Caco-2 (cell line): ENCODE results near the gene OR56B4. TPM values are rescaled to one million over a fixed set of nuclear protein-coding genes. Genes with fewer than 3 reads are reported as not detected.
A peak's percentile ranks its signal among the peaks of the same experiment; 100 is the strongest.
"Not testable (repeated sequence)": the region's sequence is repeated elsewhere in the genome, so short reads cannot be mapped to it uniquely, and the experiment has no call there.

ENCODE experiments used
- BruUV-seq: library from RNA; stranded (reverse); fragments of 400-500 nt; replicated peaks from 2 replicates; lab custom pipeline; 2021; lab: Mats Ljungman, UMichigan
- CTCF ChIA-PET: fragments of 300-600 bp; sonication (Branson Sonifier 250); formaldehyde crosslinking; loops from one replicate; lab custom pipeline; 2022; ENCODE audit warnings: antibody characterized with exemption; lab: Charles Lee
- POLR2A ChIA-PET: fragments of 300-600 bp; sonication (Branson Sonifier 250); formaldehyde crosslinking; loops from one replicate; lab custom pipeline; 2022; ENCODE audit warnings: antibody characterized with exemption; lab: Charles Lee
- DNase-seq, 2 experiments: peaks; one replicate each; pipeline versions ENCODE4 v3.0.0 to v3.0.0-alpha.2; 2020 to 2022
- H3K27me3 ChIP-seq: replicated peaks from 2 replicates; pipeline ENCODE4 v1.6.0; 2011; ENCODE audit warnings: low read length; ENCODE audit not compliant: control insufficient read depth, insufficient read depth
- H3K36me3 ChIP-seq: 2 replicates; pipeline ENCODE4 v1.5.1; 2011; ENCODE audit warnings: low read length; ENCODE audit not compliant: control insufficient read depth, insufficient read depth
- H3K4me1 ChIP-seq: fragments of 250-450 bp; sonication (Bioruptor Pico); 2 replicates; pipeline ENCODE4 v1.5.1; 2020; ENCODE audit warnings: mild to moderate bottlenecking
- H3K4me3 ChIP-seq: 2 replicates; pipeline ENCODE4 v1.5.1; 2011; ENCODE audit warnings: low read depth, mild to moderate bottlenecking, control low read depth, low read length
- H3K9me3 ChIP-seq: fragments of 250-450 bp; sonication (Bioruptor Pico); 2 replicates; pipeline ENCODE4 v1.5.1; 2020; ENCODE audit warnings: mild to moderate bottlenecking, moderate library complexity
- H3K27ac Mint-ChIP-seq: one replicate; pipeline ENCODE4 v1.8.0; 2022; ENCODE audit warnings: mixed read lengths; ENCODE audit not compliant: unreplicated experiment
- H3K27me3 Mint-ChIP-seq: one replicate; pipeline ENCODE4 v1.8.0; 2022; ENCODE audit warnings: mixed read lengths; ENCODE audit not compliant: insufficient read depth, unreplicated experiment
- H3K36me3 Mint-ChIP-seq: one replicate; pipeline ENCODE4 v1.8.0; 2022; ENCODE audit warnings: mild to moderate bottlenecking, mixed read lengths; ENCODE audit not compliant: insufficient read depth, unreplicated experiment
- H3K4me1 Mint-ChIP-seq: one replicate; pipeline ENCODE4 v1.8.0; 2022; ENCODE audit warnings: low read depth, mixed read lengths; ENCODE audit not compliant: unreplicated experiment
- H3K4me3 Mint-ChIP-seq: one replicate; pipeline ENCODE4 v1.8.0; 2022; ENCODE audit warnings: mild to moderate bottlenecking, moderate library complexity, mixed read lengths; ENCODE audit not compliant: unreplicated experiment
- H3K9me3 Mint-ChIP-seq: one replicate; pipeline ENCODE4 v1.8.0; 2022; ENCODE audit warnings: mixed read lengths; ENCODE audit not compliant: unreplicated experiment
- intact Hi-C: fragments of 100-400 bp; cut with micrococcal nuclease; formaldehyde crosslinking; loops from one replicate; pipeline ENCODE4 v1.10.0; 2022; ENCODE audit not compliant: unreplicated experiment
- total RNA-seq: library from RNA; stranded (reverse); gene quantifications from 2 replicates; pipeline ENCODE4 v1.2.3, GENCODE V29; 2022
- TF ChIP-seq, protein P1 (sequence below), 2 experiments: fragments of 200-600 bp in 1 of 2; IDR thresholded peaks; 1 replicate in 1 of 2; 2 replicates in 1 of 2; pipeline versions ENCODE4 v1.5.1 to v1.8.0; 2011 to 2022; ENCODE audit warnings: antibody characterized with exemption in 1 of 2, control low read depth in 1 of 2, inconsistent platforms in 1 of 2, low read depth in 1 of 2, low read length in 1 of 2, mild to moderate bottlenecking in 1 of 2, moderate library complexity in 1 of 2; ENCODE audit not compliant: insufficient read depth in 1 of 2, severe bottlenecking in 1 of 2, unreplicated experiment in 1 of 2

The OR56B4 gene
- total RNA-seq, 1 experiment from 2014 or later = not detected

DNA sequence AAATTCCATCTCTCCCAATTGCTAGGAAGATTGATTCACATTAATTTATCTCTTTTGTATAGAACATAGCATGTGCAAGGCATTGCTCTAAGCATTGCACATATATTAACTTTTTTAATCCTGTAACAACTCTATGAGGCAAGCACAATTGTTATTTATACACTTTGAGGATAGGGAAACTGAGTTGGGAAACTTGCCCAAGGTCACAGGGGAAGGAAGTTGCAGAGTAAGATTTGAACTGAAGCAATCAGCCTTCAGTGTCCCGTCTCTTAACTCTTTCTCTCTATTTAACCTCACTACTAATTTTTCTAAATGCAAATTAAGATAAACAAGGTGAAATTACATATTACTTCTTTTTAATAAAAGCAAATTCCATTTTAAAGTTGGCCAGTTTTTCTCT lies 22.2 kb downstream of the OR56B4 start:
- H3K9me3 ChIP-seq = no peaks in the 10 kb centered on the region
- Mint-ChIP-seq H3K36me3 (no peaks in the 10 kb centered on the region), H3K27ac (no peak overlapping the region), H3K4me3 (no peak overlapping the region), H3K27me3 (peaks cover 16% of the 10 kb centered on the region), H3K9me3 (no peaks in the 10 kb centered on the region), H3K4me1 (no peaks in the 10 kb centered on the region)
- ChIA-PET CTCF (interaction anchor here (0.6 kb wide), 1 partner anchor 31 kb away, joined by 3 read pairs; no protein-coding TSS in a partner anchor), POLR2A (no interaction called here)
- no TSS peak for BruUV-seq
- no peaks in the 10 kb centered on the region for H3K36me3 ChIP-seq
- TF ChIP-seq, protein P1, sequence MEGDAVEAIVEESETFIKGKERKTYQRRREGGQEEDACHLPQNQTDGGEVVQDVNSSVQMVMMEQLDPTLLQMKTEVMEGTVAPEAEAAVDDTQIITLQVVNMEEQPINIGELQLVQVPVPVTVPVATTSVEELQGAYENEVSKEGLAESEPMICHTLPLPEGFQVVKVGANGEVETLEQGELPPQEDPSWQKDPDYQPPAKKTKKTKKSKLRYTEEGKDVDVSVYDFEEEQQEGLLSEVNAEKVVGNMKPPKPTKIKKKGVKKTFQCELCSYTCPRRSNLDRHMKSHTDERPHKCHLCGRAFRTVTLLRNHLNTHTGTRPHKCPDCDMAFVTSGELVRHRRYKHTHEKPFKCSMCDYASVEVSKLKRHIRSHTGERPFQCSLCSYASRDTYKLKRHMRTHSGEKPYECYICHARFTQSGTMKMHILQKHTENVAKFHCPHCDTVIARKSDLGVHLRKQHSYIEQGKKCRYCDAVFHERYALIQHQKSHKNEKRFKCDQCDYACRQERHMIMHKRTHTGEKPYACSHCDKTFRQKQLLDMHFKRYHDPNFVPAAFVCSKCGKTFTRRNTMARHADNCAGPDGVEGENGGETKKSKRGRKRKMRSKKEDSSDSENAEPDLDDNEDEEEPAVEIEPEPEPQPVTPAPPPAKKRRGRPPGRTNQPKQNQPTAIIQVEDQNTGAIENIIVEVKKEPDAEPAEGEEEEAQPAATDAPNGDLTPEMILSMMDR (IDR thresholded peaks at IDR 0.05; ENCODE audit: insufficient read depth in 1 of 2, low read depth in 1 of 2, low read length in 1 of 2, severe bottlenecking in 1 of 2, unreplicated experiment in 1 of 2) = no peak
- no peak overlapping the region for H3K4me3 ChIP-seq
- DNase-seq = no peak
- intact Hi-C loops = no loop called here
- H3K27me3 ChIP-seq = no peaks in the 10 kb centered on the region; the same call in 1 of the 2 replicates
- no peaks in the 10 kb centered on the region for H3K4me1 ChIP-seq

- no peaks in the 10 kb centered on the region for H3K36me3 Mint-ChIP-seq
- Histone ChIP-seq H3K9me3 (no peaks in the 10 kb centered on the region), H3K4me1 (no peaks in the 10 kb centered on the region), H3K4me3 (no peak overlapping the region), H3K36me3 (no peaks in the 10 kb centered on the region), H3K27me3 (no peaks in the 10 kb centered on the region; the same call in none of the 2 replicates)
- CTCF ChIA-PET = no interaction called here
- intact Hi-C loops = no loop called here
- DNase-seq = no peak
- H3K9me3 Mint-ChIP-seq = no peaks in the 10 kb centered on the region
- H3K4me1 Mint-ChIP-seq = no peaks in the 10 kb centered on the region
- H3K4me3 Mint-ChIP-seq = no peak overlapping the region
- H3K27ac Mint-ChIP-seq = no peak overlapping the region
- no TSS peak for BruUV-seq
- POLR2A ChIA-PET = no interaction called here
- H3K27me3 Mint-ChIP-seq = peaks cover 23% of the 10 kb centered on the region
- TF ChIP-seq, protein P1 (IDR thresholded peaks at IDR 0.05; ENCODE audit: insufficient read depth in 1 of 2, low read depth in 1 of 2, low read length in 1 of 2, severe bottlenecking in 1 of 2, unreplicated experiment in 1 of 2) = no peak
Measured at GRCh38 chr11:6132431-6132830, 24.9 kb downstream of the OR56B4 start.

- CTCF ChIA-PET, H3K27ac Mint-ChIP-seq, POLR2A ChIA-PET: not testable (repeated sequence)
Measured at GRCh38 chr11:6135936-6136335, 28.5 kb downstream of the OR56B4 start.

GRCh38 chr11:6142936-6143335 lies 35.5 kb downstream of the OR56B4 start:
- peak overlapping the region; percentile 75 for H3K4me3 Mint-ChIP-seq
- TF ChIP-seq, protein P1 (IDR thresholded peaks at IDR 0.05; ENCODE audit: insufficient read depth in 1 of 2, low read depth in 1 of 2, low read length in 1 of 2, severe bottlenecking in 1 of 2, unreplicated experiment in 1 of 2) = no peak
- H3K27ac Mint-ChIP-seq = no peak overlapping the region
- CTCF ChIA-PET = no interaction called here
- no peaks in the 10 kb centered on the region for H3K4me1 Mint-ChIP-seq
- DNase-seq = no peak
- H3K4me3 ChIP-seq = no peak overlapping the region
- no TSS peak for BruUV-seq
- no peaks in the 10 kb centered on the region for H3K36me3 Mint-ChIP-seq
- no peaks in the 10 kb centered on the region for H3K9me3 Mint-ChIP-seq
- H3K4me1 ChIP-seq = no peaks in the 10 kb centered on the region
- 0 out of 2 replicates have a peak, but pooled peaks cover 1% of the 10 kb centered on the region for H3K27me3 ChIP-seq
- POLR2A ChIA-PET = no interaction called here
- intact Hi-C loops = no loop called here
- H3K27me3 Mint-ChIP-seq = peaks cover 28% of the 10 kb centered on the region
- H3K36me3 ChIP-seq = no peaks in the 10 kb centered on the region
- no peaks in the 10 kb centered on the region for H3K9me3 ChIP-seq

More at GRCh38 chr11:6135936-6136335, 28.5 kb downstream of the OR56B4 start:
- H3K9me3 ChIP-seq, H3K4me1 ChIP-seq, H3K9me3 Mint-ChIP-seq, H3K36me3 ChIP-seq, H3K36me3 Mint-ChIP-seq, DNase-seq, H3K27me3 ChIP-seq, H3K4me3 ChIP-seq, BruUV-seq, H3K4me3 Mint-ChIP-seq, H3K4me1 Mint-ChIP-seq, intact Hi-C loops: not testable (repeated sequence)
- H3K27me3 Mint-ChIP-seq = peaks cover 42% of the 10 kb centered on the region

- CTCF ChIA-PET, intact Hi-C loops: not testable (repeated sequence)
- peak overlapping the region; percentile 75 for H3K4me3 Mint-ChIP-seq
Measured at GRCh38 chr11:6143737-6144136, 36.3 kb downstream of the OR56B4 start.

More at GRCh38 chr11:6143737-6144136, 36.3 kb downstream of the OR56B4 start:
- H3K27me3 ChIP-seq, H3K9me3 ChIP-seq, BruUV-seq, H3K4me1 ChIP-seq, H3K36me3 Mint-ChIP-seq, H3K36me3 ChIP-seq, H3K4me1 Mint-ChIP-seq, H3K27ac Mint-ChIP-seq, H3K9me3 Mint-ChIP-seq, POLR2A ChIA-PET: not testable (repeated sequence)
- peak; percentile 35 to 51 for DNase-seq
- peaks cover 22% of the 10 kb centered on the region for H3K27me3 Mint-ChIP-seq
- H3K4me3 ChIP-seq = peak overlapping the region; percentile 37
